Endothelial cell of umbilical vein (primary cell): Measurements from ENCODE around the gene PTTG1IP. TPM values are rescaled to one million over a fixed set of nuclear protein-coding genes. Genes with fewer than 3 reads are reported as not detected.

Experiments
- BruUV-seq: library from RNA; stranded (reverse); fragments of 400-500 nt; replicated peaks from 2 replicates; lab custom pipeline; 2021; lab: Mats Ljungman, UMichigan
- CTCF ChIA-PET: fragments of 300-600, 350-600 bp; sonication (Branson Sonifier 250); formaldehyde crosslinking; loops from one replicate; lab custom pipeline; 2021; ENCODE audit warnings: antibody characterized with exemption, inconsistent platforms; lab: Charles Lee
- POLR2A ChIA-PET: fragments of 300-600, 350-600 bp; sonication (Branson Sonifier 250); formaldehyde crosslinking; loops from one replicate; lab custom pipeline; 2021; ENCODE audit warnings: antibody characterized with exemption, inconsistent platforms; lab: Charles Lee
- DNase-seq: peaks from one replicate; pipeline ENCODE4 v3.0.0-alpha.2; 2011; ENCODE audit warnings: low read depth, low spot score
- FAIRE-seq: peaks from 2 replicates; lab custom pipeline; 2011; peaks lifted over from hg19 to GRCh38; lab: Jason Lieb, UNC
- H2AFZ ChIP-seq: 2 replicates; pipeline ENCODE4 v1.6.0; 2012; ENCODE audit warnings: low read depth, low read length, control low read depth, inconsistent platforms
- H3K27ac ChIP-seq: 2 replicates; pipeline ENCODE4 v1.5.1; 2011; ENCODE audit warnings: low read depth, mild to moderate bottlenecking, control low read depth, low read length, moderate library complexity; ENCODE audit not compliant: insufficient read depth
- H3K27me3 ChIP-seq, 2 experiments: 2 replicates each; pipeline versions ENCODE4 v1.6.0 to v1.6.1; 2011; ENCODE audit warnings: low read length in 2 of 2, mixed read lengths in 1 of 2; ENCODE audit not compliant: control insufficient read depth in 2 of 2, insufficient read depth in 2 of 2
- H3K36me3 ChIP-seq, 2 experiments: 2 replicates in 1 of 2; 3 replicates in 1 of 2; pipeline ENCODE4 v1.5.1; 2011; ENCODE audit warnings: low read length in 2 of 2, mild to moderate bottlenecking in 1 of 2, moderate library complexity in 1 of 2; ENCODE audit not compliant: control insufficient read depth in 2 of 2, insufficient read depth in 2 of 2; ENCODE audit errors: extremely low read depth in 1 of 2
- H3K4me1 ChIP-seq: 3 replicates; pipeline ENCODE4 v1.5.1; 2011; ENCODE audit warnings: mild to moderate bottlenecking, low read length; ENCODE audit not compliant: control insufficient read depth, insufficient read depth; ENCODE audit errors: extremely low read depth
- H3K4me2 ChIP-seq: 2 replicates; pipeline ENCODE4 v1.6.1; 2011; ENCODE audit warnings: low read length, control low read depth, mixed read lengths; ENCODE audit not compliant: insufficient read depth
- H3K4me3 ChIP-seq, 3 experiments: fragments of 200-600 bp in 1 of 3; sonication (generic), shearing (Covaris generic) in 1 of 3; replicated peaks in 1 of 3; 2 replicates each; pipeline ENCODE4 v1.5.1; 2011 to 2016; ENCODE audit warnings: control low read depth in 3 of 3, low read length in 3 of 3, mild to moderate bottlenecking in 2 of 3, inconsistent platforms in 1 of 3, low read depth in 1 of 3, moderate library complexity in 1 of 3; ENCODE audit not compliant: insufficient read depth in 1 of 3
- H3K79me2 ChIP-seq: 2 replicates; pipeline ENCODE4 v1.6.0; 2012; ENCODE audit warnings: low read length, inconsistent platforms; ENCODE audit not compliant: control insufficient read depth, insufficient read depth
- H3K9ac ChIP-seq: replicated peaks from 2 replicates; pipeline ENCODE3; 2011; ENCODE audit warnings: low read length, control low read depth; ENCODE audit not compliant: insufficient read depth; ENCODE audit errors: extremely low read depth
- H3K9me1 ChIP-seq: replicated peaks from 3 replicates; pipeline ENCODE4 v1.6.0; 2011; ENCODE audit warnings: mild to moderate bottlenecking, low read length; ENCODE audit not compliant: control insufficient read depth, insufficient read depth; ENCODE audit errors: extremely low read depth
- H3K9me3 ChIP-seq: replicated peaks from 2 replicates; pipeline ENCODE4 v1.5.1; 2012; ENCODE audit warnings: low read length, inconsistent platforms; ENCODE audit not compliant: control insufficient read depth, insufficient read depth
- H4K20me1 ChIP-seq: replicated peaks from 2 replicates; pipeline ENCODE3; 2011; ENCODE audit warnings: mild to moderate bottlenecking, low read length; ENCODE audit not compliant: control insufficient read depth, insufficient read depth; ENCODE audit errors: extremely low read depth
- CTCF ChIP-seq, 2 donors: IDR thresholded peaks; 1 replicate in 1 of 2; 2 replicates in 1 of 2; pipeline ENCODE4 v1.5.1; 2011; ENCODE audit warnings: low read length in 2 of 2, mild to moderate bottlenecking in 2 of 2, moderate library complexity in 2 of 2, control low read depth in 1 of 2, inconsistent platforms in 1 of 2, low read depth in 1 of 2; ENCODE audit not compliant: insufficient read depth in 1 of 2; ENCODE audit errors: extremely low read depth in 1 of 2
- JUN ChIP-seq: IDR thresholded peaks from 2 replicates; pipeline ENCODE4 v1.6.1; 2011; ENCODE audit warnings: borderline replicate concordance, low read depth; ENCODE audit not compliant: insufficient read length, insufficient read depth
- dilution Hi-C: fragments of 300-500 bp; cut with MboI; formaldehyde crosslinking; loops from one replicate; pipeline ENCODE4 v1.15.0; 2019; ENCODE audit warnings: low sequenced_read_pairs; ENCODE audit not compliant: extremely low pct_ligation_motif_present
- intact Hi-C: fragments of 100-400 bp; cut with micrococcal nuclease; formaldehyde crosslinking; loops from one replicate; pipeline ENCODE4 v1.10.0; 2022
- polyA plus RNA-seq, 4 experiments: library from polyadenylated mRNA; depleted of rRNA in 3 of 4; stranded (reverse) in 3 of 4; unstranded in 1 of 4; fragments of >200 nt; gene quantifications; 2 replicates each; pipeline versions ENCODE4 v1.2.1 to v1.2.3, GENCODE V29; 2011 to 2012; ENCODE audit warnings: missing spikeins in 1 of 4
- total RNA-seq: library from RNA; stranded (reverse); gene quantifications from 2 replicates; pipeline ENCODE4 v1.2.3, GENCODE V29; 2021
- TF ChIP-seq, protein P1 (sequence below): IDR thresholded peaks from 2 replicates; pipeline ENCODE4 v1.6.1; 2011; ENCODE audit not compliant: insufficient read depth, insufficient read length

Gene PTTG1IP
- total and polyA plus RNA-seq, 2 donors (not counting 3 experiments of a cell fraction or from before 2014, with no cell fraction given), result 342 to 415 TPM

DNA sequence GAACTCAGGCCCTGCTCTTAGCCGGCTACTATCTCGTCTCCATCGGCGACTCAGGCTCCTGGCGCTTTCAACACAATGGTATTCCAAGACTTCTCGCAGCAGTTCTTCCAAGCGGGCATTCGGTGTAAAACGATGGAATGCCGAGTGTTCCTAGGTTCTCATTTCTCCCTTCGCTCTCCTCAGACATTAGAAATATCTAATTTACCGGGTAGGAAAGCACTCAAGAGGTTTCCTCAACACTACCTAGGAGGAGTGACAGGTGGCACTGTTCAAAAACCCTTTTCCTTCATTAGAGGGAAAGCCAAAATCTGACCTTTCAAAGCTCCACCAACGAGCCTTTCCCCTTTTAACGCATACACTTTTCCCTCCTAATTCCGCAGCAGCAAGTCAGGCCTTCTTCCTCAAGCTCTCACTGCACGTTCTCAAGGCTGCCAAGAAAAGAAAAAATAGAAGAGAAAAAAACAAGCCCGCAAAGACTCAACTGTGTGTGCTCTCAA, 72.5 kb downstream of the PTTG1IP start:
- Histone ChIP-seq H3K36me3 (peaks cover 2 to 6% of the 10 kb centered on the region in 2 experiments), H3K9me1 (no peaks in the 10 kb centered on the region), H3K27ac (peak overlapping the region; percentile 54), H3K4me1 (peaks cover 20% of the 10 kb centered on the region), H3K79me2 (peaks cover 58% of the 10 kb centered on the region), H3K4me3 (peak overlapping the region; percentile 57 to 97 (median 94)), H3K9me3 (no peaks in the 10 kb centered on the region), H2AFZ (peak overlapping the region; percentile 95), H3K9ac (peak overlapping the region; percentile 84), H4K20me1 (peaks cover 2% of the 10 kb centered on the region), H3K4me2 (peak overlapping the region; percentile 92), H3K27me3 (no peaks in the 10 kb centered on the region)
- intact Hi-C loops, result loop anchor here (1.0 to 2.0 kb wide), 4 partner anchors 45 to 132 kb away; no protein-coding TSS in a partner anchor
- TF ChIP-seq CTCF (IDR thresholded peaks at IDR 0.05; ENCODE audit: extremely low read depth in 1 of 2, insufficient read depth in 1 of 2, low read depth in 1 of 2, low read length in 2 of 2) (peak in 1 of 2 donors; percentile 26), JUN (no peak)
- ChIA-PET POLR2A (interaction anchor here (1.1 kb wide), 1 partner anchor 17 kb away, joined by 3 read pairs; the partner anchor contains the start of gene SUMO3), CTCF (interaction anchor here (0.6 to 3.8 kb wide), 14 partner anchors 17 to 336 kb away, joined by 3 to 62 read pairs (median 4); partner anchors contain the start of genes PTTG1IP, SLX9 and SUMO3)
- peak; percentile 39 for DNase-seq
- dilution Hi-C loops, result no loop called here
- TSS peak; percentile 37 for BruUV-seq
- peak; percentile 62 for FAIRE-seq

DNA sequence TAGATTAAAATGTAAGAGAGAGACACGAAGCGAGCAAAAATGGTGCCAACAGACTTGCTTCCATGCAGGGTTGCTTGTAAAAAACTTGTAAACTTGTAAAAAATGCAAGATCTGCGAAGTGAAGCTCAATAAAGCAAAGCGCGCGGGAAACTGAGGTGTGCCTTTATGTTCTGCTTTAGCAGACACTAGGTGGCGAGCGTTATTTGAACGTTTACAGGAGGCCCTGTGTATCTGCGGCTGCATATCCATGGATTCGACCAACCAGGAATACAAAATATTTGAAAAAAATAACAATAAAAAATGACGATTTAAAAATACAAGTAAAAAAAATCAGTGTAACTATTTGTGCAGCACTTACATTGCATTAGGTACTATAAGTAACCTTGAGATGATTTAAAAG, 73.4 kb downstream of the PTTG1IP start:
- Histone ChIP-seq H3K4me1 (peaks cover 16% of the 10 kb centered on the region), H3K27me3 (no peaks in the 10 kb centered on the region), H3K4me3 (peak overlapping the region in 1 of 3 experiments; percentile 97), H3K36me3 (peaks cover 2 to 6% of the 10 kb centered on the region in 2 experiments), H3K9me3 (no peaks in the 10 kb centered on the region), H4K20me1 (peaks cover 2% of the 10 kb centered on the region), H3K9ac (peak overlapping the region; percentile 4), H3K4me2 (peak overlapping the region; percentile 92), H3K9me1 (no peaks in the 10 kb centered on the region), H3K79me2 (peaks cover 67% of the 10 kb centered on the region), H3K27ac (no peak overlapping the region), H2AFZ (no peak overlapping the region)
- POLR2A ChIA-PET, result no interaction called here
- TF ChIP-seq CTCF (IDR thresholded peaks at IDR 0.05; ENCODE audit: extremely low read depth in 1 of 2, insufficient read depth in 1 of 2, low read depth in 1 of 2, low read length in 2 of 2), result peak; percentile 26 to 37
- TF ChIP-seq, protein P1, sequence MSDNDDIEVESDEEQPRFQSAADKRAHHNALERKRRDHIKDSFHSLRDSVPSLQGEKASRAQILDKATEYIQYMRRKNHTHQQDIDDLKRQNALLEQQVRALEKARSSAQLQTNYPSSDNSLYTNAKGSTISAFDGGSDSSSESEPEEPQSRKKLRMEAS, result no peak
- intact Hi-C loops, result loop anchor here (2.0 kb wide), 2 partner anchors 75 to 133 kb away; no protein-coding TSS in a partner anchor
- dilution Hi-C loops, result no loop called here
- DNase-seq (peak; percentile 43), FAIRE-seq (peak; percentile 70)
- CTCF ChIA-PET, result interaction anchor here (0.6 to 3.8 kb wide), 12 partner anchors 10 to 181 kb away, joined by 3 to 62 read pairs (median 6); partner anchors contain the start of gene SLX9
- no TSS peak for BruUV-seq
